ENCODE results near the gene MYO1H.

MYO1H gene

DNA sequence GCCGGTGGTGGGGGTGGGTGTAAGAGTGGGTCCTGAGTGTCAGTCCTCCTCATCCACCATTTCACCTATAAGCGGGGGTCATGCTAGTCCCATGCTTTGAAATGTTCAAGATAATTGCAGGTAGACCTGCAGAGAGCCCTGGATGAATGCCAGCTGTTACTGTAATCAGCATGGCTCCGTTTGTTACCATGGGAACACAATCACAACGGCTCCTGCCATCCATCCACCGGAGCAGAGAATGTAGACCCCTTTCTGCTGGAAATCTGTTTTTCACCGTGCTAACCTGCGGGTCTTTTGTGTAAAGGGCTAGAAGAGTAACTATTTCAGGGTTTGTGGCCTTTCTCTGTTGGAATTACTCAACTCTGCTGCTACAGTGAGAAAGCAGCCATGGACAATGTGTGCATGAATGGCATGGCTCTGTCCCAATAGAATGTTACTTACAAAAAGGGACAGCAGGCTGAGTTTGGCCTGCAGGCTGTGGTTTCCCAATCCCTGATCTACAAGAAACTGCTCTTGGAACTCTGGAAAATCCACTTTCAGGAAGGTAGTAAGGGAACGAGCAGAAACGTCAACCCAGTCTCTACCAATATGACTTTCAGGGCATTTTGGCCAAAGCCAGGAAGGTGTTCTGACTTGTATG lies 93.3 kb downstream of the MYO1H start:
- in situ Hi-C loops (cut with MboI; ENCODE audit: low sequenced_read_pairs): no loop called here

GRCh38 chr12:109443794-109444193 lies 96.1 kb downstream of the MYO1H start:
- in situ Hi-C loops (cut with MboI; ENCODE audit: low sequenced_read_pairs): no loop called here

- in situ Hi-C loops (cut with MboI; ENCODE audit: low sequenced_read_pairs): no loop called here
These were observed 96.6 kb downstream of the MYO1H start for GRCh38 chr12:109444259-109444658.

GRCh38 chr12:109445191-109445609 lies 97.5 kb downstream of the MYO1H start:
- in situ Hi-C loops (cut with MboI; ENCODE audit: low sequenced_read_pairs): no loop called here

GRCh38 chr12:109446869-109447268 lies 99.2 kb downstream of the MYO1H start:
- in situ Hi-C loops (cut with MboI; ENCODE audit: low sequenced_read_pairs): no loop called here

GRCh38 chr12:109447482-109447881 lies 99.8 kb downstream of the MYO1H start:
- in situ Hi-C loops (cut with MboI; ENCODE audit: low sequenced_read_pairs): no loop called here

DNA sequence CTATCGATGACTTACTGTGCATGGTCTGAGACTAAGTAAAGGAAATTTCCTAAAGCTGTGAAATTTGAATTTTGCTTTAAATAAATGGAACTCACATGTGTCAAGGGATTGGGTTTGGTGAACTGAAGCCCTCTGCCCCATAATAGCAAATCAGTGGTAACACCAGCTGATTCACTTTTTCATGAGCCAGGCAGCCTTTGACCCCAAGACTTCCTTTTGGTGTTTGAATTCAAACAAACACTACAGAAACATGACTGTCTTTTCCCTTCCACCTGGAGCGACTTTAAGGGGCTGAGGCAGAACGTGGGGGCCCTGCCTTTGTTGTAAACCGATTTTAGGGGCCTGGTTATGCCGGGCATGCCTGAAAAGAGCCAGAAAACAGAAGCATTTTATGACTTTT lies 100.6 kb downstream of the MYO1H start:
- in situ Hi-C loops (cut with MboI; ENCODE audit: low sequenced_read_pairs): no loop called here

DNA sequence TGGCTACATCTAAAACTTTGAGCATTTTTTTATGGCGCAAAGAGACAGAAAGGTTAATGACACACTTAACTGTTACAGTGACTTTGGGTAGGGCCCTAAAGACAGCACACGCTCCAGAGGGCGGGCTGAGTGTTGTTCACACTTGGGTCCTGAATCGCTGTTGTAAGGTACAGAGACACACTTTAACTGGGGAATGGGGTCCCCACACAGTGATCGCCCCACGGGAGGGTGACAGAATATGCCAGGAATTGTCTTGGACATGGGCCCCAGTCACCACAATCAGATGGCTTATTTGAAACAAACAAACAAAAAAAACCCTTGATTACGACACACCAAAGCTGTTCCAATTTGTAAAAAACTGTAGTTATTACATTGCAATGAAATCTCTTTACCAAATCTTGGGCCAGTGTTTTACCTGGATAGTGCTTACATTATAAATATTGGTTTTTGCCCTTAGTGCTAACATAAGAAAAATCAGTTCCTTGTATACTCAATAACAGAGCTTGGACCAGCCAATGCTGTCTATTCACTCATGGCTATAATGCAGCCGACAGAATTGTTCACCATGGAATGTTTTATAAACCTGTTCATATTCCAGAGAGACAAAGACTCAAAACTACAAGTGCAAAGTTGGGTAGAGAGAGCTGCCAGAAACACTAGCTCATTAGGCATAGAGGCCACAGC lies 101.1 kb downstream of the MYO1H start:
- in situ Hi-C loops (cut with MboI; ENCODE audit: low sequenced_read_pairs): no loop called here

GRCh38 chr12:109449845-109450532 lies 102.3 kb downstream of the MYO1H start:
- in situ Hi-C loops (cut with MboI; ENCODE audit: low sequenced_read_pairs): no loop called here

DNA sequence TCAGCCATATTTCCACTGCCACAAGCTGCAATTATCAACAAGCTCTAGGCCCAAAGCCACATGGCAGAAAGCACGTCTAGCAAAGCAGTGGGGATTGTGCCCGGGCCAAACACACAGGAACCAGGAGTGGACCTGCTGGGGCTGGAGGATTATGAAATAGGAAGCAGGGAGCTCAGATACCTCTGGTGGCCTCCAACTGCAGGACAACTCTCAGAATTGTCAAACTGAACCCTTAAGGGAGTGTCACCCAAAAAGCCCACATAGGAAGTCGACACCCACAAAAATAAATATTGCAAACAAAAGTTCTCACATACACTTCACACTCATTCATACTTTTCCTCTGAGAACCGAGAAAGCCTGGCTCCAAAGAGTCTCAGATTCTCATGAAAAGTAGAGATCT lies 103.3 kb downstream of the MYO1H start:
- in situ Hi-C loops (cut with MboI; ENCODE audit: low sequenced_read_pairs): no loop called here

GRCh38 chr12:109451400-109451799 lies 103.7 kb downstream of the MYO1H start:
- in situ Hi-C loops (cut with MboI; ENCODE audit: low sequenced_read_pairs): no loop called here

DNA sequence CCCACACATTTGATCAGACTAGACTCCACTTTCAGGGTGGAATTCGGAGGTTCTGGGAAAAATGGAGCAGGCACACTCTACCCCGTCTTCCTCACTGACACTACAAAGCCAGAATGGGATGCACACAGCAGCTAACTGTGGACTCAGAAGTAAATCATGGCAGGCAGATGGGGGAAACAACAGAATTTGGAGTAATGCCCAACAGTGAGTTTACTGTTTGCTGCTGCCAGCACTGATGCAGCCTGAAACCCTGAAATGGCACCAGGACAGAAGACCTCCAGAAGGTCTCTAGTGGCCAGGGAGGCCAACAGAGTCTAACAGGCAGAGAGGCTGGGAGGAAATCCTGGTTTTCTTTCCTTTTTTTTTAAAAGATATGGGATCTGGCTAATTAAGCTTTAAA lies 104.8 kb downstream of the MYO1H start:
- in situ Hi-C loops (cut with MboI; ENCODE audit: low sequenced_read_pairs): no loop called here

- in situ Hi-C loops (cut with MboI; ENCODE audit: low sequenced_read_pairs): no loop called here
These were observed 108.0 kb downstream of the MYO1H start for GRCh38 chr12:109455706-109456105.

DNA sequence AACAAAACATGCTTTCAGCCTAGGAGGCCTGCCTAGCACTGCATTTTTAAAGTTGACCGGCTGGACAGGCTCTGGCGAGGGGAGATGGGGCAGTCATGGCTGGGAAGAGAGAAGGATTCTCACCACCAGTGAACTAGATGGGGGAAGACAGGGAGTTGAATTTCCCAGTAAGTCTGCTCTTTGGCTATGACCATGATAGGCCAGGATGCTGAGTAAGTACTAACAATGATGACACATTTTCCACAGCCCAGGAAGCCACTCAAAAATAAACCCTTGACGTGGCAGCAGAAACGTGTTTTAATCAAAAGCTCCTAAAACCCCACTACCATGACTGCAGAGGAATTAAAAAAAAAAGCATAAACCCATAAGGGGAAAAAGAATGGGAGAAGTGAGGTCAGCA lies 110.4 kb downstream of the MYO1H start:
- in situ Hi-C loops (cut with MboI; ENCODE audit: low sequenced_read_pairs): no loop called here

DNA sequence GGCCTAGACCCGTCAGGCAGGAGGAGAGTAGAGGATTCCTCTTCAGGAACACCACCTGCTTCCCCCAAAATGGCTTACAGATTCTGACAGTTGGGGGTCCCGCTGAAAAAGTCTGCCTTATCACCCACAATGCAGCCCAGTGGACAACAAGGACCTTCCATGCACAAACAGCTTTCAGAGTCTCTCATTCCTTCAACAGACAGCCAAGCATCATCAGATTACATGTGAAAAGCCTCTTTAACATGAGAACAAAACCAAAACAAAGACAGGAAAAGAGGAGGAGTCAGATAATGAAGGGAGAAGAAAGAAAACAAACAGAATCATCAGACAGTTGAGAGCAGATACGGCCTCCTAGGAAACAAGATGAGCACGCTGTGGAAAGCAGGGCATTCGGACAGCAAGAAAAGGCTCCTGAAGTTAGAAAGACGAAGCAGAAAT lies 111.1 kb downstream of the MYO1H start:
- in situ Hi-C loops (cut with MboI; ENCODE audit: low sequenced_read_pairs): no loop called here

DNA sequence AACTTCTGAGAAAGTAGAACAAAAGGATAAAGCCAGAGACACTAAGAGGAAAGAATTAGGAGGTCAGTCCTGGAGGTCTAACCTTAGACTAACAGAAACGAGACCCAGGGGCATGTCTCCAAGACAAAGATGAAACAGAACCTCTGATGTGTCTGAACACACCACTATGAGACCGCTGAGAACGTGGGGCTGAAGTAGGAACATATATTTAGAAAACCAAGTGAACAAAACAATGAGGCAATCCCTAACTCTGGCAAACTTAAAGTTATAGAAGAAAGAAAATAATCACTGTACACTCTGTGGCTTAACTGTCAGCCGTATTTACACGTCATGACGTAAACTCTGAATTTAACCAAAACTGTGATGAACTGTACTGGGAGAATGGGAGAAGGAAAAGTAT lies 111.5 kb downstream of the MYO1H start:
- in situ Hi-C loops (cut with MboI; ENCODE audit: low sequenced_read_pairs): no loop called here

- in situ Hi-C loops (cut with MboI; ENCODE audit: low sequenced_read_pairs): no loop called here
These were observed 112.8 kb downstream of the MYO1H start for GRCh38 chr12:109460538-109460937.

GRCh38 chr12:109461049-109461845 lies 113.5 kb downstream of the MYO1H start:
- in situ Hi-C loops (cut with MboI; ENCODE audit: low sequenced_read_pairs): no loop called here

- in situ Hi-C loops (cut with MboI; ENCODE audit: low sequenced_read_pairs): no loop called here
These were observed 114.4 kb downstream of the MYO1H start for GRCh38 chr12:109461846-109462756.
